Activated naive CD8-positive, alpha-beta T cell (primary cell): ENCODE measurements around the gene PLB1.

Experiments
- H3K27ac Mint-ChIP-seq: one replicate; pipeline ENCODE4 v1.8.0; 2021; ENCODE audit warnings: mixed read lengths
- H3K27me3 Mint-ChIP-seq: one replicate; pipeline ENCODE4 v1.8.0; 2021; ENCODE audit warnings: mixed read lengths
- H3K36me3 Mint-ChIP-seq: one replicate; pipeline ENCODE4 v1.8.0; 2021; ENCODE audit warnings: mixed read lengths
- H3K4me1 Mint-ChIP-seq: one replicate; pipeline ENCODE4 v1.8.0; 2021; ENCODE audit warnings: low read depth, mixed read lengths
- H3K4me3 Mint-ChIP-seq: one replicate; pipeline ENCODE4 v1.8.0; 2021; ENCODE audit warnings: mild to moderate bottlenecking, mixed read lengths
- H3K9me3 Mint-ChIP-seq: one replicate; pipeline ENCODE4 v1.8.0; 2021; ENCODE audit warnings: low read depth, mixed read lengths

PLB1 gene

DNA sequence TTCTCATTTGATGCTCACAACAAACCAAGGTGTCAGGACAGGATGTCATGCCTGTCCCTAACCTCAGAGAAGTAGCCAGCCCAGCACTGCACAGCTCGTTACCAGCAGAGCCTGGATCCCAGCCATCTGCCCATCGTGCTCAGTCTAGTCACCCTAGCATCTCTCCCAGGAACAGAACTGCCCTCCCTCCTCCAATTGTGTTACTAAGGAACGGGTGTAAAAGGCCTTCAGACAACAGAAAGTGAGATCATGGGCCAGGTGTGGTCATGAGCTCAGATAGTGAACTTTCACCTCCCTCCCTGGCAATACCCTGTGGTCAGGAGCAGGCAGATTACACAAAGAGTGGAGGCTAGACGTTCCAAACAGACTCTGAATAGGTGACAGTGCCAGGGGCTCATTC, 144.0 kb downstream of the PLB1 start:
- no peak overlapping the region for H3K27ac Mint-ChIP-seq
- H3K4me1 Mint-ChIP-seq = peaks cover 3% of the 10 kb centered on the region
- no peaks in the 10 kb centered on the region for H3K9me3 Mint-ChIP-seq
- H3K4me3 Mint-ChIP-seq = no peak overlapping the region
- H3K36me3 Mint-ChIP-seq = no peaks in the 10 kb centered on the region
- H3K27me3 Mint-ChIP-seq = no peaks in the 10 kb centered on the region

GRCh38 chr2:28640260-28640907, 144.5 kb downstream of the PLB1 start:
- H3K27ac Mint-ChIP-seq = no peak overlapping the region
- H3K4me3 Mint-ChIP-seq = no peak overlapping the region
- H3K9me3 Mint-ChIP-seq = no peaks in the 10 kb centered on the region
- H3K27me3 Mint-ChIP-seq = no peaks in the 10 kb centered on the region
- H3K36me3 Mint-ChIP-seq = no peaks in the 10 kb centered on the region
- peaks cover 3% of the 10 kb centered on the region for H3K4me1 Mint-ChIP-seq

DNA sequence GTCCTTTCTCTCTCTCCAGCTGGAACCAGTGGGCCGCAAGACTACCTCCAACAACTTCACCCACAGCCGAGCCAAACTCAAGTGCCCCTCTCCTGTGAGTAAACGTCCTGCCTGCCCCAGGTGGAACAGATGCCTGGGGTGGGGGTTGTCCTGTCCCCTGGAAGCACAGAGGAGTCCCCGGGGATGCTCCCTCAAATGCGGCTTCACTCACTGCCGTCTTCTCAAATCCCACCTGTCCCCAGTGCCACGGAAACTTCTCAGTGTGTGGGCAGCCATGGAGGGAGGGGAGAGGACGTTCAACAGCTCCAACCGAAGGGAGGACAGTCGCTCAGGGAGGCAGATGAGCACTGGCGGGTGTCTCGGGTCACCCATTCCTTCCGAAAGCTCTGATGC, 145.0 kb downstream of the PLB1 start:
- Mint-ChIP-seq H3K4me3 (no peak overlapping the region), H3K36me3 (no peaks in the 10 kb centered on the region), H3K27ac (no peak overlapping the region), H3K27me3 (no peaks in the 10 kb centered on the region), H3K9me3 (no peaks in the 10 kb centered on the region), H3K4me1 (peaks cover 3% of the 10 kb centered on the region)

GRCh38 chr2:28642796-28643195, 146.9 kb downstream of the PLB1 start:
- no peak overlapping the region for H3K27ac Mint-ChIP-seq
- no peak overlapping the region for H3K4me3 Mint-ChIP-seq
- peaks cover 3% of the 10 kb centered on the region for H3K4me1 Mint-ChIP-seq
- H3K9me3 Mint-ChIP-seq = no peaks in the 10 kb centered on the region
- no peaks in the 10 kb centered on the region for H3K27me3 Mint-ChIP-seq
- H3K36me3 Mint-ChIP-seq = no peaks in the 10 kb centered on the region

DNA sequence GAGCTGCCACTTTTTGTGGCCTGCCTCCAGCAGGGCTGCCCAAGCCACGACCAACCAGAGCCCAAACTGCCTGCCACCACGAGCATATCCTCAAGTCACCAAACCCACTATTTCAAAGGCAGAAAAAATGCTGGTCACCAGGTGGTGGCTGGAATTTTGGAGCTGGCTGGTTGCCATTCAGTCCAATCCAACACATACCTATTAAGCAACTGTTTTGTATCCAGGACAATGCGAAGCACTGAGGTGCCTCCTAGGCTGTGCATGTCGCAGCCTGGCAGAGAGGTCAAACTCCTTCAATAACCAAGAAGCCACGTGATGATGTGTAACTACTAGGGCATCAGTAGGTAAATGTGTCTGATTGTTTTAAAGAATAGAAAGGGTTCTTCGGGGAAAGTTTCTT, 147.5 kb downstream of the PLB1 start:
- H3K4me1 Mint-ChIP-seq = peaks cover 7% of the 10 kb centered on the region
- H3K27ac Mint-ChIP-seq = no peak overlapping the region
- no peaks in the 10 kb centered on the region for H3K36me3 Mint-ChIP-seq
- no peaks in the 10 kb centered on the region for H3K9me3 Mint-ChIP-seq
- no peak overlapping the region for H3K4me3 Mint-ChIP-seq
- no peaks in the 10 kb centered on the region for H3K27me3 Mint-ChIP-seq

- Mint-ChIP-seq H3K4me1 (peaks cover 8% of the 10 kb centered on the region), H3K4me3 (no peak overlapping the region), H3K9me3 (no peaks in the 10 kb centered on the region), H3K27ac (no peak overlapping the region), H3K27me3 (no peaks in the 10 kb centered on the region), H3K36me3 (no peaks in the 10 kb centered on the region)
These were observed 148.1 kb downstream of the PLB1 start for GRCh38 chr2:28643911-28644334.

DNA sequence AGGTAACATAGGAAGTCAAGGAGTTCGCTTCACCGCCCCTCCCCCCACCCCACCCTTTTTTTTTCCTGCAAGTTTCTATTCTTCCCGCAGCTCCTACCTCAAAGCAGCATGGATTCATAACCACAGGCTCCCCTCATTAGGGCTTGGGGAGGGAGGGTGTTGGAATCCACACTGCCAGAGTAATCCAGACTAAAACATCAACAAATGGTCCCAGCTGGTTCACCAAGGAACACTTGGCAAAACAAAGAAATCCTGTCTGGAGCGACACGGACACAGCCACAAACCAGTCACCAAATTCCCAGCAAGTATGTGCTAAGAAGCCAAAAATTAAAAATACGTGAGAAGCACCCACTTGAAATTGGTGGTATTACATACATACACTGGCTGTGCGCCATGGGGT, 148.9 kb downstream of the PLB1 start:
- H3K27ac Mint-ChIP-seq = no peak overlapping the region

DNA sequence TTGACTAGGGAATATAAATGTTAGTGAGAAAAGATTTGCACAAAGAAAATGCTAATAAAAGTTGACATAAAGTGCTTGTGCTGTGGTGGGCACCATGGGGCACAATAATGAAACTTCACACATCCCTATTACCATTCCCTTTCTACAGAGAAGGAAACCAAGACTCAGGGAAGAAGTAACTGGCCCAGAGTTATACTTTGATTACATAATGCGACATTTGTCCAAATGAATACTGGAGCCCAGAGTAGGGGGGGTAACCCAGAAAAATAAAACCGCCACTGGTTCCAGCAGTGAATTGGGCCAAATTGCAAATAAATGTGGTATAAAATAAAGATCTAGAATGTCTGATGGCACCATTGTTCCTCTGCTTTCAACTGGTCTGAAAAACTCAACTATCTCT, 149.7 kb downstream of the PLB1 start:
- no peak overlapping the region for H3K27ac Mint-ChIP-seq
- peaks cover 19% of the 10 kb centered on the region for H3K4me1 Mint-ChIP-seq
- no peak overlapping the region for H3K4me3 Mint-ChIP-seq
- H3K36me3 Mint-ChIP-seq = no peaks in the 10 kb centered on the region
- no peaks in the 10 kb centered on the region for H3K27me3 Mint-ChIP-seq
- no peaks in the 10 kb centered on the region for H3K9me3 Mint-ChIP-seq

More for the DNA sequence above, 148.9 kb downstream of the PLB1 start:
- Mint-ChIP-seq H3K4me1 (peaks cover 16% of the 10 kb centered on the region), H3K4me3 (no peak overlapping the region), H3K27me3 (no peaks in the 10 kb centered on the region), H3K9me3 (no peaks in the 10 kb centered on the region), H3K36me3 (no peaks in the 10 kb centered on the region)

DNA sequence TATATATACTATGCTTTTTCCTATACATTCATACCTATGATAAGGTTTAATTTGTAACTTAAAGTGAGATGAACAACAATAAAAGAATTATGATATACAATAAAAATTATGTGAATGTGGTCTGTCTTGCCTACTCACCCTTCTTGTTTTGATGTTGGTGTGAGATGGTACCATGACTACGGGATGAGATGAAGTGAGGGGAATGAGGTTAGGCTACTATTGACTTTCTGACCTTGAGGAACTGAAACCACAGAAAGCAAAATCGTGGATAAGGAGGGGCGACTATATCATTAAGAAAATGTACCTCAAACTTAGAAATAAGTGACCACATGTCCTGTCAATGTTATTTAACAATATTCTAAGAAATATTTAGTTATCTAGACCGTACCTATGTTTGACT, 151.8 kb downstream of the PLB1 start:
- H3K27ac Mint-ChIP-seq = no peak overlapping the region
- no peak overlapping the region for H3K4me3 Mint-ChIP-seq
- H3K36me3 Mint-ChIP-seq = no peaks in the 10 kb centered on the region
- no peaks in the 10 kb centered on the region for H3K27me3 Mint-ChIP-seq
- no peaks in the 10 kb centered on the region for H3K9me3 Mint-ChIP-seq
- peaks cover 16% of the 10 kb centered on the region for H3K4me1 Mint-ChIP-seq

DNA sequence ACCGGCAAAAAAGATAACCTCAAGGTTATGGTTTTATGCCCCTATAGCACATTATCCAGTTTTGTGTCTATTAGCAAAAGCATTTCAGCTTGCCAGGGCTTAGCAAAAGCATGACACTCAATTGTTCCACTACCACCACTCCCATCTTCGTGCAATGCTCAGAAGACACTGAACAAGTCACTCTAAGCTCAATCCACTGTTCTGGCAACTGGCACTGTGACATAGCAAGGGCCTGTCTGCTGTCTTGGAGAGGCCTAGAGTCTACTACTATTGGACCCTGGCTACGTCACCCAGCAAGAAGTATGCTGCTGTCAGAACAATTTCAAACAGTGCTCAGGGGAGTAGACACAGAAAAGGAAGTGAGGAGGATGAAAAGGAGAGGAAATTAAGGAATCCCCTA, 152.3 kb downstream of the PLB1 start:
- Mint-ChIP-seq H3K4me1 (peaks cover 16% of the 10 kb centered on the region), H3K27ac (peak overlapping the region; percentile 31), H3K36me3 (no peaks in the 10 kb centered on the region), H3K4me3 (no peak overlapping the region), H3K9me3 (no peaks in the 10 kb centered on the region), H3K27me3 (no peaks in the 10 kb centered on the region)

DNA sequence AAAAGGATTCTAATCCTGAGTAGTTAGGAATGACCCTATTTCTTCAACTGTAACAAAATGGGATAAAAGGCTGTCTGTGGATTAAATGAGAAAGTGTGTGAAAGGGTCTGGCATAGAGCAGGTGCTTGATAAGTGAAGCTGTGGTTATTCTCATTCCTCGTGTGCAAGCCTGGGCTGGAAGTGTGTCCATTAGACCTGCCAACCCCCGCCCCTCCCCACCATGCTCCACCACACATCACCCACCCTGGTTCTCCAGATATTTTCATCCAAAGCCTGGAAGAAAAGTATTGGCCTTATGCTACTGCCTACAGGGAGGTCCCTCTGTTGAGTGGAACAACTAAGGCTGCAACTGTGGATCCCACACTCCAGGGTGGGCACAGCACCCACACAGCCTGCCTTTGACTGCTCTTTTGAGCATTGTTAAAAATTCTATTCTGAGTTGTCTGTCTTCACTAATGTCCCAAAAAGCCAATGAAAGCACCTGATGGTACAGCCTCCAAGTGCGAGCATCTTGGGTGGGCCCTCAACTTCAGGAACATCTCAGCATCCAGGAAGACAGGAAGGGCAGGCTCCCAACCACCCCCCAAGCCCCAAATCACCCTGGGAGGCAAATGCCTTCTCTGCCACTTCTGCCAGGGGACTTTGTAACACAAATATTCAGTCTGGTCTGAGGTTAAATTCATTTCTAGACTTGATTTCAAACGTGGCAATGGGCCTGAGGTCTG, 153.0 kb downstream of the PLB1 start:
- H3K4me1 Mint-ChIP-seq = peaks cover 16% of the 10 kb centered on the region
- H3K4me3 Mint-ChIP-seq = no peak overlapping the region
- H3K9me3 Mint-ChIP-seq = no peaks in the 10 kb centered on the region
- H3K27me3 Mint-ChIP-seq = no peaks in the 10 kb centered on the region
- no peaks in the 10 kb centered on the region for H3K36me3 Mint-ChIP-seq
- H3K27ac Mint-ChIP-seq = peak overlapping the region; percentile 72

DNA sequence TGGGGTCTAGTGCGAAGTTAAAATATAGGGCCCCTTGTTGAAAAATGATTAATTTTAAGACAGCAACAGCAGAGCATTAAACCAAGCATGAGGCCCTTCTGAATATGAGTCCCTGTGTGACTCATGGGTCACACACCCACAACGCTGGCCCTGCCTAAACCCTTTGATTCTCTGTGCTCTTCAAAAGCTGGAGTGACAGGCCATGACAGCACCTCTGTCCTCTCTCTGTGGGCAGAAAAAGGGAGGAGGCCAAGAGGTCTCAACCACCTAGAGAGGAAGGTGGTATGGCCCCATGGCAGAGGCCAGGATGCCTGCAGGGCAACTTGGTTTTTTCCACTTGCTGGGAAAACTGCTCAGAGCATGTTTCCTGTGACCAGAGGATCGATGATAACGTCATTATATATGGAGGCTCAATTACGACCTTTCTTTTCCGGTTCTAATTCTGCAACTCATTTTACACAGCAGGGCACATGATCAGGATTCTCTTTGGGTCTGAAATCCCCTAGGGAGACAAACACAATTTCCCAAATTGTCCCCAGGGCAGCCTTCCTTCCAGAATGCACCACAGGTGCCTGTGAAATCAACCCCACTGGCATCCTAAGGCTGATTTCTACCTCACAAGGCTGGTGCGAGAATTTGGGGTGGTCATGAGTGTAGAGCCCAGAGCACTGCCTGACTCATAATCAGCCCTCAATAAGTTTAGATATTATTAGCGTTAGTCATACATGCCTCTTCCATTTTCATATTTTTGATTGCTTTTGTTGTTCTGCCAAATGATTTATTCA, 153.8 kb downstream of the PLB1 start:
- Mint-ChIP-seq H3K9me3 (no peaks in the 10 kb centered on the region), H3K27me3 (no peaks in the 10 kb centered on the region), H3K27ac (peak overlapping the region; percentile 72), H3K4me1 (peaks cover 16% of the 10 kb centered on the region), H3K4me3 (no peak overlapping the region), H3K36me3 (no peaks in the 10 kb centered on the region)

- Mint-ChIP-seq H3K9me3 (no peaks in the 10 kb centered on the region), H3K4me3 (no peak overlapping the region), H3K27me3 (no peaks in the 10 kb centered on the region), H3K27ac (no peak overlapping the region), H3K4me1 (peaks cover 18% of the 10 kb centered on the region), H3K36me3 (no peaks in the 10 kb centered on the region)
These were observed 154.4 kb downstream of the PLB1 start for GRCh38 chr2:28650266-28650584.

DNA sequence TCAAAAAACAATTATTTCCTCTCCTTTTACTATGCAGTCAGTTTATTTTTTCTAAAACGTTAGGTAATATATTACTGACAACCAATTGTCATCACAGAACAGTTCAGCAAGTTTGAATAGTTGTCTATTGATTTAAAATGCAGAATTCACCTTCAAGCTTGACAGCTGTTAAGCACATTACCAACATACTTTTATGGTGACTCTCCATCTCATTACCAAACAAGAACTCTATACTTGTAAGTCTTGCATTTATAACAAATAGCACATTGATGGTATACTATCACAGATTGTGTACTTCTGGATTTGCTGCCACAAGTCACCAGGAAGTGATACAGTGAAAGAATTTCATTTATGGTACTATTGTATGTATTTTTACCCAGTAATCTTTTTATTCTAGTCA, 156.4 kb downstream of the PLB1 start:
- Mint-ChIP-seq H3K9me3 (no peaks in the 10 kb centered on the region), H3K36me3 (no peaks in the 10 kb centered on the region), H3K4me1 (peaks cover 29% of the 10 kb centered on the region), H3K27me3 (no peaks in the 10 kb centered on the region), H3K4me3 (no peak overlapping the region), H3K27ac (no peak overlapping the region)

- H3K9me3 Mint-ChIP-seq = no peaks in the 10 kb centered on the region
- H3K36me3 Mint-ChIP-seq = no peaks in the 10 kb centered on the region
- H3K4me1 Mint-ChIP-seq = peaks cover 28% of the 10 kb centered on the region
- H3K27ac Mint-ChIP-seq = no peak overlapping the region
- H3K4me3 Mint-ChIP-seq = no peak overlapping the region
- no peaks in the 10 kb centered on the region for H3K27me3 Mint-ChIP-seq
These were observed 158.2 kb downstream of the PLB1 start for GRCh38 chr2:28653892-28654662.
